Activated CD4-positive, alpha-beta T cell treated with anti-CD3 and anti-CD28 coated beads for 24 hours (primary cell): Measurements from ENCODE around the gene RPE65.
"Not testable (repeated sequence)": the region's sequence is repeated elsewhere in the genome, so short reads cannot be mapped to it uniquely, and the experiment has no call there.

Experiments
- DNase-seq, 2 donors: peaks; one replicate each; pipeline ENCODE4 v3.0.0-alpha.2; 2020; ENCODE audit warnings: low read depth in 2 of 2

RPE65 gene

DNA sequence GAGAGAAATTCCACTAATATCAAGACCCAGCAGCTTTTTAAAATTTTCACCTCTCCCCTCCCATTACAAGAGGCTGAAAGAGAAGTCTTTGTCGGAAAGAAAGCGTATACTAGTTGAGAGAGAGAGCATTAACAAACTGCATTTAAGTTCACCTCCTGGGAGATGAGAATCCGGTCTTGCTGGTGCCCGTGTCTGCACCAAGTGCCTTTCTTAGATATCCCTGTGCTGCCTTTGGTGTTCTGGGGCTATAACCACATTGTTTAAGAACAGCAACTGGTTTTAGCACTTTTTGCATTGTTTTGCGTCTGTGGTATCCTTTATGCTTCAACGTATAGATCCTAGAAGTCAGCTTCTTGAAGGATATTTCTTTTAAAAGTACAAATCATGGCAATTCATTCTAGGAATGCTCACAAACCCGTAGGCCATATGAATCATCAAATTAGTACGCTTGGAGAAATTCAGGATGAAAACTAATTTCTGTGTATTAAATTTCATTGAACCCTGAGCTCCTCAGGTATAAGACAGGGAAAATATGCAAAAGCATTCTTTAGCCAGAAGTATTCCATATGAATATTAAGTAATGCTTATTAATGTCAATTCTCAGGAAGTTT is 3.4 kb upstream of the RPE65 start:
- no peak for DNase-seq

GRCh38 chr1:68448365-68448764 is 1.4 kb downstream of the RPE65 start:
- no peak for DNase-seq

GRCh38 chr1:68445709-68446108 is 4.0 kb downstream of the RPE65 start:
- no peak for DNase-seq

GRCh38 chr1:68442822-68443556 is 6.8 kb downstream of the RPE65 start:
- DNase-seq, result no peak

GRCh38 chr1:68442006-68442405 is 7.7 kb downstream of the RPE65 start:
- DNase-seq, result no peak

GRCh38 chr1:68438310-68438709 is 11.4 kb downstream of the RPE65 start:
- no peak for DNase-seq

DNA sequence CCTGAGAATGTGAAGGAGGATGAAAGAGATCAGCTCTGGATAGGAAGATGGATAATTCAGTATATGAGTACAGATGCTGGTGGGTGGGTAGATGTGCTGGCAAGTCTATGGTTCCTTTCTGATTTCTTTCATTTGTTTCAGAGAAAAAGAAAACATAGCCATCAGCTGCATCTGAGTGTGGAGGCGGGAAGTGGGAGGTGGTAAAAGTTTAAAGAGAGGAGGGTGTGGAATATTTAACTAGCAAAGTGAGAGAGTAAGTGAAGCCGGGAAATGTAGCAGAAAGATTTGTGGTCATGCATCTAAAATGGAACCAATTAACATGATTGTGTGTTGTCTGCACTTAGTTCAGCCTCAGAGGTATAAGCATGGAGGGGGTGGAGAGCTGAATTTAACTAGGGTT is 16.4 kb downstream of the RPE65 start:
- DNase-seq, result no peak

- no peak for DNase-seq
Observed at GRCh38 chr1:68431076-68431475, 18.7 kb downstream of the RPE65 start.

- no peak for DNase-seq
Observed at GRCh38 chr1:68429233-68429808, 20.4 kb downstream of the RPE65 start.

DNA sequence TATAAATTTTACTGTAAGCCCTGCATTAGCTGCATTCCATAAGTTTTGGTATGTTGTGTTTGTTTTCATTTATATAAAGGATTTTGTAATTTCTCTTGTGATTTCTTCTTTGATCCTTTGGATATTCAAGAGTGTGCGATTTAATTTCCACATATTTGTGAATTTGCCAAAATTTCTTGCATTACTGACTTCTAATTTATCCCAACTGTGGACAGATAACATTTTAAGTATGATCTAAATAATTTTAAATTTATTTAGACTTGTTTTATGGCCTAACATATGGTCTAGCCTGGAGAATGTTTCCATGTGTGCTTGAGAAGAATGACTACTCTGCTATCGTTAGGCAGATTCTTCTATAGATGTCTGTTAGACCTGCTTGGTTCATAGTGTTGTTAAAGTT is 23.2 kb downstream of the RPE65 start:
- no peak for DNase-seq

- DNase-seq, result no peak
Observed at GRCh38 chr1:68421350-68421749, 28.4 kb downstream of the RPE65 start.

DNA sequence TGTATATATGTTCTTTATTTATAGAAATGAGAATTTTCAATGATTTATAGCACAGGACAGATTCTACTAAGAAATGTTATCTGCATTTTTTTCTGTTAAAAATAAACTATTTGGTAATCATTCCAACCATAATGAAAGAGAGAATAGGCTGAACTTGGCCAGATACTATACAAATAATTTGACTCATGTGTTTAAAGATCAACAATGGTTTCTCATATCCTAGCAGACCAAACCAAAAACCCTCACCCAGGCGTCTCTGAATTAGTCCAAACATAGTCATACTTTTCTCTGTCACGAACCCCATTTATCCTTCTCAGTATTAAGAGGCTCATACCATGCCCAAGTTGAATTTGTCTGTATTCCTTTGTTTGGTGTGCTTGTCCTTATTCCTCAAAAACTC is 40.3 kb downstream of the RPE65 start:
- DNase-seq, result no peak

- no peak for DNase-seq
Observed at GRCh38 chr1:68401506-68401905, 48.2 kb downstream of the RPE65 start.

DNA sequence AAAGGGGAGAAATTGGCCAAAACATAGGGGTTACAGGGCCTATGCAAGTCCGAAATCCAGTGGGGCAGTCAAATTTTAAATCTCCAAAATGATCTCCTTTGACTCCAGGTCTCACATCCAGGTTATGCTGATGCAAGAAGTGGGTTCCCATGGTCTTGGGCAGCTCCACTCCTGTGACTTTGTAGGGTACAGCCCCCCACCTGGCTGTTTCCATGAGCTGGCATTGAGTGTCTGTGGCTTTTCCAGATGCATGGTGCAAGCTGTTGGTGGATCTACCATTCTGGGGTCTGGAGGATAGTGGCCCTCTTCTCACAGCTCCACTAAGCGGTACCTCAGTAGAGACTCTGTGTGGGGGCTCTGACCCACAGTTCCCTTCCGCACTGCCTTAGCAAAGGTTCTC is 54.2 kb downstream of the RPE65 start:
- DNase-seq, result not testable (repeated sequence)

- DNase-seq, result not testable (repeated sequence)
Observed at GRCh38 chr1:68392474-68392873, 57.3 kb downstream of the RPE65 start.

GRCh38 chr1:68385798-68386524 is 63.8 kb downstream of the RPE65 start:
- DNase-seq, result not testable (repeated sequence)

DNA sequence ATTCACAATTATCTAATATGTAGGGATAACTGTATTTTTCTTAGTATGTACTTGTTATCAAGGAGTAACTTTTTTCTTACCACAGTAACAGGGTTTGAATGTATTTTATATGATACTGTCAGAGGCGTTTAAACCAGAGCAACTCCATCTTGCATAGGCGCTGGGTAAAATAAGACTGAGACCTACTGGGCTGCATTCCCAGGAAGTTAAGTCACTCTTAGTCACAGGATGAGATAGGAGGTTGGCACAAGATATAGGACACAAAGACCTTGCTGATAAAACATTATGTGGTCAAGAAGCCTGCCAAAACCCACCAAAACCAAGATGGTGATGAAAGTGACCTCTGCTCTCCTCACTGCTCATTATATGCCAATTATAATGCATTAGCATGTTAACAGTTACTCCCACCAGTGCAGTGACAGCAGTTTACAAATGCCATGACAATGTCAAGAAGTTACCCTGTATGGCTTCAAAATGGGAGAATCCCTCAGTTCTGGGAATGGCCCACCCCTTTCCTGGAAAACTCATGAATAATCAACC is 64.8 kb downstream of the RPE65 start:
- DNase-seq, result no peak

GRCh38 chr1:68384321-68384813 is 65.4 kb downstream of the RPE65 start:
- DNase-seq, result no peak

DNA sequence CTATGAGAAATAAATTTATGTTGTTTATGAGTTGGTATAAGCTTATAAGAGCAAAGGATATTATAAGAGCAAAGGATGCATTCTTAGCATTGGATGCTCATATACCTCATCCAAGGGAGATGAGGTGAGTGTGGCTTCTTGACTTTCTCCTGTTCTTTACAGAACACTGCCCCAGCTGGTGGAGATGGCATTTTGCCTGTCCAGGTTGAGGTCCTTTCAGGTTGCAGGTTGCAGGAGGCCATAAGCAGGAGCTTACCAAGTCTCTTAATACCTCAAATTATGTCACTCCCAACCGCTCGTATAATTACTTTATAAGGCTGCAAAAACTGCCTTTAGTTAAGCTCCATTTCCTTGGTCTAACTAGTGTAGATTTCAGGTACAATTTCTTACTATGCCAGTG is 66.7 kb downstream of the RPE65 start:
- no peak for DNase-seq

DNA sequence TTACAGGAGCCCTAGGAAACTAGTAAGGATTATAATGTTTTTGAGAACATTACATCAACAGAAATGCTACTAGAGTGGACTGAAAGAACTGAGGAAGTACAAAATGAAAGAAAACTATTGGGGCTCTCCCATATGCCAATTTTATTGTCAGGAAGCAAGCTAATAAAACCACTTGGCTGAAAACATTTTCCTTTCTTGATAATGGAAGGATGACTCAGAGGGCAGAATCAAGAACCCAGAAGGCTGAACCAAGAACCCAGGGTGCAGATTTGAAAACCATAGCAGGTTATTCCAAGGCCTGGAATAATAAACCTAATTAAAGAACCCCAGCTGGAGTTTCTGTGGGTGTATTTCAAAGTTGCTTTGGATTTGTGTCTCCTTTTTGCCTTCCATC is 70.7 kb downstream of the RPE65 start:
- no peak for DNase-seq
